Neural cell (in vitro differentiated cells): Measurements from ENCODE around the gene SAMM50.

Experiments used
- EP300 ChIP-seq: fragments of 450-650 bp; conservative IDR thresholded peaks from 2 replicates; pipeline ENCODE4 v1.6.1; 2014; ENCODE audit warnings: antibody characterized with exemption, mild to moderate bottlenecking, moderate library complexity; ENCODE audit not compliant: poor library complexity, severe bottlenecking
- EZH2 ChIP-seq: fragments of 200-600, 300-800 bp; shearing (Covaris generic), sonication (generic); IDR thresholded peaks from 2 replicates; pipeline ENCODE4 v1.6.1; 2014; ENCODE audit warnings: antibody characterized with exemption, low read length, borderline replicate concordance, mild to moderate bottlenecking; ENCODE audit not compliant: insufficient read depth, poor library complexity, severe bottlenecking
- POLR2AphosphoS5 ChIP-seq: IDR thresholded peaks from 2 replicates; pipeline ENCODE4 v1.6.1; 2012
- RAD21 ChIP-seq: fragments of 450-650 bp; conservative IDR thresholded peaks from 2 replicates; pipeline ENCODE4 v1.6.1; 2014; ENCODE audit warnings: antibody characterized with exemption, mild to moderate bottlenecking, moderate library complexity
- REST ChIP-seq: IDR thresholded peaks from 2 replicates; pipeline ENCODE4 v1.6.1; 2012; ENCODE audit warnings: borderline replicate concordance
- SMC3 ChIP-seq: fragments of 450-650 bp; conservative IDR thresholded peaks from 2 replicates; pipeline ENCODE4 v1.6.1; 2014; ENCODE audit warnings: antibody characterized with exemption, mild to moderate bottlenecking, moderate library complexity; ENCODE audit not compliant: poor library complexity
- TAF1 ChIP-seq: IDR thresholded peaks from 2 replicates; pipeline ENCODE4 v1.6.1; 2012; ENCODE audit warnings: low read depth
- TF ChIP-seq, protein P1 (sequence below): fragments of 450-650 bp; IDR thresholded peaks from 2 replicates; pipeline ENCODE4 v1.5.1; 2014; ENCODE audit warnings: antibody characterized with exemption, mild to moderate bottlenecking, moderate library complexity; ENCODE audit not compliant: poor library complexity, severe bottlenecking

- no peak for TF ChIP-seq EZH2
- TF ChIP-seq, protein P1, sequence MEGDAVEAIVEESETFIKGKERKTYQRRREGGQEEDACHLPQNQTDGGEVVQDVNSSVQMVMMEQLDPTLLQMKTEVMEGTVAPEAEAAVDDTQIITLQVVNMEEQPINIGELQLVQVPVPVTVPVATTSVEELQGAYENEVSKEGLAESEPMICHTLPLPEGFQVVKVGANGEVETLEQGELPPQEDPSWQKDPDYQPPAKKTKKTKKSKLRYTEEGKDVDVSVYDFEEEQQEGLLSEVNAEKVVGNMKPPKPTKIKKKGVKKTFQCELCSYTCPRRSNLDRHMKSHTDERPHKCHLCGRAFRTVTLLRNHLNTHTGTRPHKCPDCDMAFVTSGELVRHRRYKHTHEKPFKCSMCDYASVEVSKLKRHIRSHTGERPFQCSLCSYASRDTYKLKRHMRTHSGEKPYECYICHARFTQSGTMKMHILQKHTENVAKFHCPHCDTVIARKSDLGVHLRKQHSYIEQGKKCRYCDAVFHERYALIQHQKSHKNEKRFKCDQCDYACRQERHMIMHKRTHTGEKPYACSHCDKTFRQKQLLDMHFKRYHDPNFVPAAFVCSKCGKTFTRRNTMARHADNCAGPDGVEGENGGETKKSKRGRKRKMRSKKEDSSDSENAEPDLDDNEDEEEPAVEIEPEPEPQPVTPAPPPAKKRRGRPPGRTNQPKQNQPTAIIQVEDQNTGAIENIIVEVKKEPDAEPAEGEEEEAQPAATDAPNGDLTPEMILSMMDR: no peak
- TF ChIP-seq REST: no peak
- no peak for TF ChIP-seq POLR2AphosphoS5
- no peak for TF ChIP-seq SMC3
- no peak for TF ChIP-seq TAF1
- TF ChIP-seq EP300: no peak
- no peak for TF ChIP-seq RAD21
Measured at GRCh38 chr22:44000123-44000522, 44.9 kb downstream of the SAMM50 start.
